HepG2 (cell line): ENCODE measurements around the gene TGM4. TPM values are rescaled to one million over a fixed set of nuclear protein-coding genes. Genes with fewer than 3 reads are reported as not detected.
A peak's percentile ranks its signal among the peaks of the same experiment; 100 is the strongest.

Experiments used
- ATAC-seq: fragments of 200-7000 bp; cut with Tn5 transposase; 3 replicates; pipeline ENCODE4 v1.9.1; 2020; ENCODE audit warnings: mild to moderate bottlenecking, moderate library complexity
- BruUV-seq: library from RNA; stranded (reverse); fragments of 400-500 nt; replicated peaks from 2 replicates; lab custom pipeline; 2021; lab: Mats Ljungman, UMichigan
- CTCF ChIA-PET: fragments of 300-600 bp; formaldehyde crosslinking; extraction: SDS; loops from one replicate; lab custom pipeline; 2021; ENCODE audit warnings: low total read pairs, inconsistent platforms, low intra/inter-chr PET ratio; lab: Yijun Ruan, JAX
- POLR2A ChIA-PET: fragments of 350-600 bp; sonication (Branson Sonifier 250); formaldehyde crosslinking; loops from one replicate; lab custom pipeline; 2020; ENCODE audit warnings: antibody characterized with exemption, inconsistent platforms; lab: Yijun Ruan, JAX
- DNase-seq: peaks from one replicate; pipeline ENCODE4 v3.0.0-alpha.2; 2015; ENCODE audit warnings: low spot score
- FAIRE-seq: peaks from 3 replicates; lab custom pipeline; 2011; peaks lifted over from hg19 to GRCh38; lab: Jason Lieb, UNC
- H2AFZ ChIP-seq: one replicate; pipeline ENCODE4 v1.6.1; 2011; ENCODE audit warnings: low read length, inconsistent platforms
- H3K27ac ChIP-seq: fragments of 300-600 bp; 3 replicates; pipeline ENCODE4 v1.8.0; 2011; ENCODE audit warnings: mixed run types, mild to moderate bottlenecking, mixed read lengths, low read length, inconsistent platforms; ENCODE audit not compliant: insufficient read depth; ENCODE audit errors: extremely low read length
- H3K27me3 ChIP-seq, 2 experiments: fragments of 200-600 bp in 1 of 2; 2 replicates in 1 of 2; 3 replicates in 1 of 2; pipeline versions ENCODE4 v1.6.0 to v1.8.0; 2011; ENCODE audit warnings: low read length in 2 of 2, mild to moderate bottlenecking in 2 of 2, moderate library complexity in 2 of 2, inconsistent platforms in 1 of 2; ENCODE audit not compliant: insufficient read depth in 2 of 2, control insufficient read depth in 1 of 2
- H3K36me3 ChIP-seq, 2 experiments: fragments of 200-600 bp in 1 of 2; replicated peaks in 1 of 2; 2 replicates in 1 of 2; 3 replicates in 1 of 2; pipeline versions ENCODE4 v1.5.1 to v1.8.0; 2011; ENCODE audit warnings: low read length in 2 of 2, inconsistent platforms in 1 of 2; ENCODE audit not compliant: insufficient read depth in 2 of 2, control insufficient read depth in 1 of 2
- H3K4me1 ChIP-seq: 2 replicates; pipeline ENCODE4 v1.5.1; 2012; ENCODE audit warnings: low read length, inconsistent platforms; ENCODE audit not compliant: insufficient read depth
- H3K4me2 ChIP-seq: 2 replicates; pipeline ENCODE4 v1.6.0; 2011; ENCODE audit warnings: low read depth, low read length, inconsistent platforms
- H3K4me3 ChIP-seq, 3 experiments: fragments of 200-600 bp in 1 of 3; sonication (generic), shearing (Covaris generic) in 1 of 3; replicated peaks in 1 of 3; 2 replicates each; pipeline ENCODE4 v1.5.1; 2011 to 2016; ENCODE audit warnings: low read length in 3 of 3, inconsistent platforms in 2 of 3, low read depth in 2 of 3, mild to moderate bottlenecking in 2 of 3, control low read depth in 1 of 3, mixed read lengths in 1 of 3; ENCODE audit not compliant: insufficient read depth in 1 of 3
- H3K79me2 ChIP-seq: one replicate; pipeline ENCODE4 v1.6.1; 2011; ENCODE audit warnings: low read length, inconsistent platforms; ENCODE audit not compliant: insufficient read depth
- H3K9ac ChIP-seq: 2 replicates; pipeline ENCODE4 v1.6.0; 2011; ENCODE audit warnings: mild to moderate bottlenecking, low read depth, low read length, inconsistent platforms; ENCODE audit not compliant: insufficient read depth
- H3K9me3 ChIP-seq: 2 replicates; pipeline ENCODE4 v1.5.1; 2012; ENCODE audit warnings: mild to moderate bottlenecking, low read length
- H4K20me1 ChIP-seq: 2 replicates; pipeline ENCODE4 v1.6.0; 2011; ENCODE audit warnings: inconsistent platforms, mild to moderate bottlenecking, low read length, moderate library complexity; ENCODE audit not compliant: insufficient read depth
- FOXM1 ChIP-seq: sonication (generic); formaldehyde crosslinking; IDR thresholded peaks from 2 replicates; pipeline ENCODE4 v1.5.0; 2020; ENCODE audit warnings: missing genetic modification reagents
- HMGA1 ChIP-seq: sonication (generic); formaldehyde crosslinking; conservative IDR thresholded peaks from 2 replicates; pipeline ENCODE4 v1.4.0; 2020; ENCODE audit warnings: missing genetic modification reagents
- MAFG ChIP-seq: sonication (generic); formaldehyde crosslinking; IDR thresholded peaks from 2 replicates; pipeline ENCODE4 v1.5.1; 2020; ENCODE audit warnings: mild to moderate bottlenecking, missing genetic modification reagents
- MIER2 ChIP-seq: IDR thresholded peaks from 2 replicates; pipeline ENCODE4 v1.6.1; 2016; ENCODE audit warnings: missing biosample characterization, missing genetic modification reagents
- MIER3 ChIP-seq: IDR thresholded peaks from 2 replicates; pipeline ENCODE4 v1.6.1; 2016; ENCODE audit warnings: missing compliant biosample characterization, borderline replicate concordance
- MTA1 ChIP-seq: sonication (generic); formaldehyde crosslinking; IDR thresholded peaks from 2 replicates; pipeline ENCODE4 v1.4.0; 2020; ENCODE audit warnings: missing genetic modification reagents, mild to moderate bottlenecking, borderline replicate concordance
- NONO ChIP-seq, 2 experiments: fragments of 450-650 bp in 1 of 2; sonication (generic) in 1 of 2; formaldehyde crosslinking in 1 of 2; IDR thresholded peaks in 1 of 2; conservative IDR thresholded peaks in 1 of 2; 2 replicates each; pipeline versions ENCODE4 v1.6.1 to v1.8.0; 2017 to 2022; ENCODE audit warnings: mild to moderate bottlenecking in 1 of 2, missing genetic modification reagents in 1 of 2, moderate library complexity in 1 of 2
- PHB2 ChIP-seq: fragments of 450-650 bp; IDR thresholded peaks from 2 replicates; pipeline ENCODE4 v1.6.1; 2018; ENCODE audit not compliant: partially characterized antibody
- PHF8 ChIP-seq: sonication (generic); formaldehyde crosslinking; IDR thresholded peaks from 2 replicates; pipeline ENCODE4 v1.5.0; 2020; ENCODE audit warnings: missing genetic modification reagents
- SAFB2 ChIP-seq: sonication (generic); formaldehyde crosslinking; IDR thresholded peaks from 2 replicates; pipeline ENCODE4 v1.5.1; 2020; ENCODE audit warnings: missing genetic modification reagents, low read depth, mild to moderate bottlenecking, borderline replicate concordance
- SMC3 ChIP-seq: IDR thresholded peaks from 2 replicates; pipeline ENCODE4 v1.6.1; 2011; ENCODE audit warnings: low read length, improper control_type of control experiment
- SOX6 ChIP-seq, 2 experiments: fragments of 450-650 bp in 1 of 2; sonication (generic) in 1 of 2; formaldehyde crosslinking in 1 of 2; IDR thresholded peaks; 2 replicates each; pipeline versions ENCODE4 v1.4.0 to v1.6.1; 2017 to 2020; ENCODE audit warnings: antibody characterized with exemption in 1 of 2, mild to moderate bottlenecking in 1 of 2, missing genetic modification reagents in 1 of 2
- THAP8 ChIP-seq: sonication (generic); formaldehyde crosslinking; IDR thresholded peaks from 2 replicates; pipeline ENCODE4 v1.5.1; 2020; ENCODE audit warnings: missing genetic modification reagents, mild to moderate bottlenecking, borderline replicate concordance
- ZNF136 ChIP-seq: sonication (generic); formaldehyde crosslinking; IDR thresholded peaks from 2 replicates; pipeline ENCODE4 v1.8.1; 2022; ENCODE audit warnings: low read depth, mild to moderate bottlenecking, moderate library complexity, missing genetic modification reagents
- ZNF768 ChIP-seq: sonication (generic); formaldehyde crosslinking; IDR thresholded peaks from 2 replicates; pipeline ENCODE4 v1.4.0; 2020; ENCODE audit warnings: missing genetic modification reagents
- ZNF781 ChIP-seq: sonication (generic); formaldehyde crosslinking; IDR thresholded peaks from 2 replicates; pipeline ENCODE4 v1.5.1; 2020; ENCODE audit warnings: borderline replicate concordance, mild to moderate bottlenecking, missing genetic modification reagents; ENCODE audit errors: not compliant biosample characterization
- ZNF792 ChIP-seq: IDR thresholded peaks from 2 replicates; pipeline ENCODE4 v1.6.1; 2016
- ZNF800 ChIP-seq: sonication (generic); formaldehyde crosslinking; IDR thresholded peaks from 2 replicates; pipeline ENCODE4 v1.4.0; 2020; ENCODE audit warnings: missing genetic modification reagents
- WGBS: methylation state at CpG from one replicate; pipeline ENCODE4 v1.1.6; 2017; ENCODE audit warnings: low lambda C conversion rate; 5-methylcytosine and 5-hydroxymethylcytosine counted together
- in situ Hi-C: cut with HindIII; loops from 2 replicates; pipeline ENCODE4 v1.10.0; 2017; ENCODE audit warnings: low pct_unique_long_range_greater_than_20kb; ENCODE audit not compliant: extremely low pct_ligation_motif_present
- intact Hi-C: fragments of 100-400 bp; cut with micrococcal nuclease; formaldehyde crosslinking; loops from one replicate; pipeline ENCODE4 v1.10.0; 2022; ENCODE audit not compliant: unreplicated experiment
- polyA plus RNA-seq, 8 experiments: library from polyadenylated mRNA; depleted of rRNA in 3 of 8; stranded (reverse) in 7 of 8; unstranded in 1 of 8; fragments of >200 nt; fragmentation: Illumina TruSeq in 4 of 8; extraction: Trizol in 4 of 8; gene quantifications; 2 replicates each; pipeline versions ENCODE4 v1.2.1 to v1.2.3, GENCODE V29; 2011 to 2016; ENCODE audit warnings: low read depth in 4 of 8, missing spikeins in 1 of 8, mixed read lengths in 1 of 8; ENCODE audit not compliant: insufficient read depth in 1 of 8
- total RNA-seq, 5 experiments: library from RNA; depleted of rRNA; stranded (reverse); fragments of >200 nt; fragmentation: Illumina TruSeq; extraction: Trizol; gene quantifications; 2 replicates each; pipeline ENCODE4 v1.2.3, GENCODE V29; 2016; ENCODE audit warnings: low read depth in 1 of 5
- TF ChIP-seq, protein P1 (sequence below): sonication (generic); formaldehyde crosslinking; IDR thresholded peaks from 2 replicates; pipeline ENCODE4 v1.9.0; 2022; ENCODE audit warnings: missing genetic modification reagents, mild to moderate bottlenecking, borderline replicate concordance

The TGM4 gene
- total and polyA plus RNA-seq, 2 of the 13 experiments (the other 11 are each of a cell fraction or from before 2014, with no cell fraction given) = 0.07 to 0.15 TPM

GRCh38 chr3:44910693-44911092, 36.3 kb downstream of the TGM4 start (continued):
- TF ChIP-seq THAP8 (CRISPR knock-in tag) (no peak), FOXM1 (CRISPR knock-in tag) (no peak), MTA1 (CRISPR knock-in tag) (no peak), PHF8 (CRISPR knock-in tag) (no peak), MAFG (CRISPR knock-in tag) (no peak), ZNF136 (CRISPR knock-in tag) (no peak)

DNA sequence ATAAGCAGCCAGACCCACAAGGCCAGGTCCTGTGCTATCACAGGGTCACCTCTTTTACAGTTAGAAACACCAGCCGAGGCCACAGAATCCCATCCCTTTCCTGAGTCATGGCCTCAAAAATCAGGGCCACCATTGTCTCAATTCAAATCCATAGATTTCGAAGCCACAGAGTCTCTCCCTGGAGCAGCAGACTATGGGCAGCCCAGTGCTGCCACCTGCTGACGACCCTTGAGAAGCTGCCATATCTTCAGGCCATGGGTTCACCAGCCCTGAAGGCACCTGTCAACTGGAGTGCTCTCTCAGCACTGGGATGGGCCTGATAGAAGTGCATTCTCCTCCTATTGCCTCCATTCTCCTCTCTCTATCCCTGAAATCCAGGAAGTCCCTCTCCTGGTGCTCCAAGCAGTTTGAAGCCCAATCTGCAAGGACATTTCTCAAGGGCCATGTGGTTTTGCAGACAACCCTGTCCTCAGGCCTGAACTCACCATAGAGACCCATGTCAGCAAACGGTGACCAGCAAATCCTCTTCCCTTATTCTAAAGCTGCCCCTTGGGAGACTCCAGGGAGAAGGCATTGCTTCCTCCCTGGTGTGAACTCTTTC, 39.6 kb downstream of the TGM4 start:
- intact Hi-C loops = loop anchor here (1.0 kb wide), 1 partner anchor 382 kb away; no protein-coding TSS in a partner anchor
- ChIA-PET CTCF (interaction anchor here (1.6 to 1.7 kb wide), 2 partner anchors 381 to 384 kb away, joined by 7 to 20 read pairs; no protein-coding TSS in a partner anchor), POLR2A (no interaction called here)
- Histone ChIP-seq H3K27ac (no peak overlapping the region), H3K9me3 (no peaks in the 10 kb centered on the region), H3K4me3 (no peak overlapping the region), H3K27me3 (no peaks in the 10 kb centered on the region), H3K4me2 (no peak overlapping the region), H3K79me2 (no peaks in the 10 kb centered on the region), H3K9ac (no peak overlapping the region), H3K4me1 (no peaks in the 10 kb centered on the region), H2AFZ (no peak overlapping the region), H4K20me1 (no peaks in the 10 kb centered on the region), H3K36me3 (no peaks in the 10 kb centered on the region)
- peak; percentile 60 for DNase-seq
- ATAC-seq = peak; percentile 88
- FAIRE-seq = peak; percentile 85
- in situ Hi-C loops = no loop called here
- WGBS = 6% methylated on average over 3 of the region's 4 CpGs
- BruUV-seq = no TSS peak
- TF ChIP-seq PHB2 (no peak), MIER2 (CRISPR knock-in tag) (peak; percentile 90), ZNF781 (CRISPR knock-in tag) (no peak), PHF8 (CRISPR knock-in tag) (no peak), ZNF800 (CRISPR knock-in tag) (no peak), HMGA1 (CRISPR knock-in tag) (no peak), SMC3 (peak; percentile 88), ZNF792 (CRISPR knock-in tag) (no peak), SOX6 (IDR thresholded peaks at IDR 0.05) (no peak), SOX6 (CRISPR knock-in tag; IDR thresholded peaks at IDR 0.05) (no peak), ZNF768 (no peak), SAFB2 (no peak), MIER3 (CRISPR knock-in tag) (no peak), NONO (IDR thresholded peaks at IDR 0.05) (no peak), NONO (CRISPR knock-in tag; conservative IDR thresholded peaks at IDR 0.05) (peak; percentile 42; the same call in 1 of the 2 replicates)
- TF ChIP-seq, protein P1, sequence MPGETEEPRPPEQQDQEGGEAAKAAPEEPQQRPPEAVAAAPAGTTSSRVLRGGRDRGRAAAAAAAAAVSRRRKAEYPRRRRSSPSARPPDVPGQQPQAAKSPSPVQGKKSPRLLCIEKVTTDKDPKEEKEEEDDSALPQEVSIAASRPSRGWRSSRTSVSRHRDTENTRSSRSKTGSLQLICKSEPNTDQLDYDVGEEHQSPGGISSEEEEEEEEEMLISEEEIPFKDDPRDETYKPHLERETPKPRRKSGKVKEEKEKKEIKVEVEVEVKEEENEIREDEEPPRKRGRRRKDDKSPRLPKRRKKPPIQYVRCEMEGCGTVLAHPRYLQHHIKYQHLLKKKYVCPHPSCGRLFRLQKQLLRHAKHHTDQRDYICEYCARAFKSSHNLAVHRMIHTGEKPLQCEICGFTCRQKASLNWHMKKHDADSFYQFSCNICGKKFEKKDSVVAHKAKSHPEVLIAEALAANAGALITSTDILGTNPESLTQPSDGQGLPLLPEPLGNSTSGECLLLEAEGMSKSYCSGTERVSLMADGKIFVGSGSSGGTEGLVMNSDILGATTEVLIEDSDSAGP (CRISPR knock-in tag) = no peak
